AG04450 (cell line): ENCODE measurements around the gene TTLL13. TPM values are rescaled to one million over a fixed set of nuclear protein-coding genes. Genes with fewer than 3 reads are reported as not detected.
A peak's percentile ranks its signal among the peaks of the same experiment; 100 is the strongest.

Source experiments
- CTCF ChIA-PET: fragments of 300-600, 350-600 bp; formaldehyde crosslinking; extraction: SDS; loops from one replicate; lab custom pipeline; 2022; ENCODE audit warnings: antibody characterized with exemption, inconsistent platforms; lab: Charles Lee
- POLR2A ChIA-PET: fragments of 350-600 bp; formaldehyde crosslinking; extraction: SDS; loops from one replicate; lab custom pipeline; 2021; ENCODE audit warnings: antibody characterized with exemption, inconsistent platforms; lab: Yijun Ruan, JAX
- DNase-seq: peaks from one replicate; pipeline ENCODE4 v3.0.0-alpha.2; 2011; ENCODE audit warnings: low read depth, low spot score
- H3K27ac ChIP-seq: one replicate; pipeline ENCODE4 v1.5.1; 2012; ENCODE audit warnings: low read depth, low read length, control low read depth
- H3K27me3 ChIP-seq: one replicate; pipeline ENCODE4 v1.6.0; 2012; ENCODE audit warnings: low read length; ENCODE audit not compliant: control insufficient read depth, insufficient read depth
- H3K4me3 ChIP-seq: 2 replicates; pipeline ENCODE4 v1.5.1; 2011; ENCODE audit warnings: mild to moderate bottlenecking, low read depth, low read length, control low read depth
- H3K9me3 ChIP-seq: 2 replicates; pipeline ENCODE4 v1.5.1; 2012; ENCODE audit warnings: low read length; ENCODE audit not compliant: control insufficient read depth, insufficient read depth
- CTCF ChIP-seq: IDR thresholded peaks from 2 replicates; pipeline ENCODE4 v1.5.1; 2011; ENCODE audit warnings: low read depth, low read length, control low read depth, inconsistent platforms
- polyA plus RNA-seq: library from polyadenylated mRNA; depleted of rRNA; stranded (reverse); fragments of >200 nt; gene quantifications from 2 replicates; pipeline ENCODE4 v1.2.3, GENCODE V29; 2011

The TTLL13 gene
- polyA plus RNA-seq, 1 experiment = 0.04 TPM

- DNase-seq = no peak
- Histone ChIP-seq H3K27me3 (no peaks in the 10 kb centered on the region), H3K27ac (no peak overlapping the region), H3K9me3 (no peaks in the 10 kb centered on the region; the same call in 1 of the 2 replicates), H3K4me3 (no peak overlapping the region; the same call in 1 of the 2 replicates)
- TF ChIP-seq CTCF = no peak
- ChIA-PET POLR2A (interaction anchor here (0.5 kb wide), 1 partner anchor 354 kb away, joined by 5 read pairs; no protein-coding TSS in a partner anchor), CTCF (interaction anchor here (0.6 to 4.8 kb wide), 10 partner anchors 10 to 724 kb away, joined by 3 to 36 read pairs (median 4); partner anchors contain the start of gene SEMA4B)
Observed at GRCh38 chr15:90232196-90232595, 17.2 kb upstream of the TTLL13 start.

- ChIA-PET CTCF (interaction anchor here (0.6 to 4.8 kb wide), 17 partner anchors 11 to 723 kb away, joined by 3 to 36 read pairs (median 4); partner anchors contain the start of gene SEMA4B), POLR2A (interaction anchor here (0.6 to 1.0 kb wide), 4 partner anchors 18 to 335 kb away, joined by 3 to 5 read pairs (median 3); no protein-coding TSS in a partner anchor)
- Histone ChIP-seq H3K9me3 (no peaks in the 10 kb centered on the region; the same call in 1 of the 2 replicates), H3K27me3 (no peaks in the 10 kb centered on the region), H3K27ac (peak overlapping the region; percentile 65), H3K4me3 (peak overlapping the region; percentile 81)
- DNase-seq = no peak
- TF ChIP-seq CTCF = peak; percentile 60
Observed at GRCh38 chr15:90232941-90233386, 16.4 kb upstream of the TTLL13 start.

GRCh38 chr15:90233387-90234095 is 15.8 kb upstream of the TTLL13 start, which contains the start of gene CIB1:
TSS of gene CIB1 (minus strand) at chr15:90233941. CDS start at chr15:90233885, 56 bp downstream.
- Histone ChIP-seq H3K27ac (peak within 1 kb of the TSS; percentile 65), H3K27me3 (no peaks in the 10 kb centered on the region), H3K9me3 (no peaks in the 10 kb centered on the region; the same call in 1 of the 2 replicates), H3K4me3 (peak within 1 kb of the TSS; percentile 82)
- POLR2A ChIA-PET = interaction anchor here (0.5 to 1.1 kb wide), 12 partner anchors 12 to 340 kb away, joined by 3 to 6 read pairs (median 4); partner anchors contain the start of genes AP3S2 and NGRN
- peak; percentile 81 for DNase-seq
- CTCF ChIA-PET = interaction anchor here (0.5 to 4.8 kb wide), 16 partner anchors 12 to 474 kb away, joined by 3 to 36 read pairs (median 4); partner anchors contain the start of gene SEMA4B
- no peak for TF ChIP-seq CTCF

GRCh38 chr15:90234096-90234988 is 15.0 kb upstream of the TTLL13 start, which contains the start of gene GDPGP1:
TSS of gene GDPGP1 (plus strand) at chr15:90234209. CDS start at chr15:90240909, 6,700 bp downstream.
- no peaks in the 10 kb centered on the region; the same call in 1 of the 2 replicates for H3K9me3 ChIP-seq
- CTCF ChIA-PET = interaction anchor here (0.5 to 4.8 kb wide), 13 partner anchors 12 to 474 kb away, joined by 3 to 36 read pairs (median 5); partner anchors contain the start of gene SEMA4B
- H3K27ac ChIP-seq = peak within 1 kb of the TSS; percentile 65
- peak within 1 kb of the TSS; percentile 82 for H3K4me3 ChIP-seq
- TF ChIP-seq CTCF = no peak
- no peak for DNase-seq
- POLR2A ChIA-PET = interaction anchor here (0.5 to 1.1 kb wide), 9 partner anchors 13 to 340 kb away, joined by 3 to 6 read pairs (median 4); partner anchors contain the start of genes AP3S2 and NGRN
- no peaks in the 10 kb centered on the region for H3K27me3 ChIP-seq
